ENCODE results near the gene MBD6.
A peak's percentile ranks its signal among the peaks of the same experiment; 100 is the strongest.
"Not testable (repeated sequence)": the region's sequence is repeated elsewhere in the genome, so short reads cannot be mapped to it uniquely, and the experiment has no call there.

MBD6 gene

DNA sequence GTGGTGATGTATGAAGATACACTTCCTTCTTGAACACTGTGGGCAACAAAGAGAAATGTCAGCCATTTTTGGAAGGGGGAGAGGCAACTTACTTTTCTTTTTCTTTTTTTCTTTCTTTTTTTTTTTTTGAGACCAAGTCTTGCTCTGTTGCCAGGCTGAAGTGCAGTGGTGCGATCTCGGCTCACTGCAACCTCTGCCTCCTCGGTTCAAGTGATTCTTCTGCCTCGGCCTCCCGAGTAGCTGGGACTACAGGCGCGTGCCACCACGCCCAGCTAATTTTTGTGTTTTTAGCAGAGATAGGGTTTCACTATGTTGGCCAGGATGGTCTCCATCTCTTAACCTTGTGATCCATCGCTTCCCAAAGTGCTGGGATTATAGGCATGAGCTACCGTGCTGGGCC is 4.9 kb upstream of the MBD6 start:
- Mint-ChIP-seq H3K4me1 (ENCODE audit: low read depth) (peaks cover 43% of the 10 kb centered on the region), H3K36me3 (ENCODE audit: low read depth) (peaks cover 72% of the 10 kb centered on the region), H3K4me3 (peak overlapping the region; percentile 85), H3K27ac (peak overlapping the region; percentile 72)
- H3K9me3 Mint-ChIP-seq, H3K27me3 Mint-ChIP-seq: not testable (repeated sequence)

DNA sequence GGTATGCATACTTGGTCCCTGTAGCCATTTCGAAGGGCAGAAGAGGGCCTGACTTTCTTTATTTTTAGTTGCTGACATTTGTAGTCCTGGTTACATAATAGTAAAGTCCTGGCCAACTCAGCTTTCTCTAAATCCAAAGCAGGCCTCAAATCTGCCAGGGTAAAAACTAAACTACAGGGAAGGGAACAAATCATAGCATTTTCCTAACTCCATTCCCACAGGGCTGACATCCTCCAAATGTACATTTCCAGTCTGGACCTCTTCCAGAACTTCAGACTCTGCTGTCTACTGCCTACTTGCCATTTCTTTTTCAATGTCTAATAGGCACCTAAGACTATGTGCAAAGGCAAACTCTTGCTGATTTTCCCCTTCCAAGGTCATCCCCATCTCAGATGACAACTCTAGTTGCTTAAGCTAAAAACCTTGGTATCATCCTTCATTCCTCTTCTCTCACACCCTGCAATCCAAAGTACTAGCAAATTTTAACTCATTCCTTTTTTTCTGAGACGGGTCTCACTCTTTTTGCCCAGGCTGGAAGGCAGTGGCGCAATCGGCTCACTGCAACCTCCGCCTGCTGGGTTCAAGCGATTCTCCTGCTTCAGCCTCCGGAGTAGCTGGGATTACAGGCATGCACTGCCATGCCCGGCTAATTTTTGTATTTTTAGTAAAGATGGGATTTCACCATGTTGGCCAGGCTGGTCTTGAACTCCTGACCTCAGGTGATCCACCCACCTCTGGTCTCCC is 4.3 kb upstream of the MBD6 start:
- Mint-ChIP-seq H3K36me3 (ENCODE audit: low read depth) (peaks cover 65% of the 10 kb centered on the region), H3K27ac (peak overlapping the region; percentile 99), H3K4me1 (ENCODE audit: low read depth) (peaks cover 46% of the 10 kb centered on the region), H3K27me3 (no peaks in the 10 kb centered on the region), H3K9me3 (no peaks in the 10 kb centered on the region), H3K4me3 (peak overlapping the region; percentile 85)

DNA sequence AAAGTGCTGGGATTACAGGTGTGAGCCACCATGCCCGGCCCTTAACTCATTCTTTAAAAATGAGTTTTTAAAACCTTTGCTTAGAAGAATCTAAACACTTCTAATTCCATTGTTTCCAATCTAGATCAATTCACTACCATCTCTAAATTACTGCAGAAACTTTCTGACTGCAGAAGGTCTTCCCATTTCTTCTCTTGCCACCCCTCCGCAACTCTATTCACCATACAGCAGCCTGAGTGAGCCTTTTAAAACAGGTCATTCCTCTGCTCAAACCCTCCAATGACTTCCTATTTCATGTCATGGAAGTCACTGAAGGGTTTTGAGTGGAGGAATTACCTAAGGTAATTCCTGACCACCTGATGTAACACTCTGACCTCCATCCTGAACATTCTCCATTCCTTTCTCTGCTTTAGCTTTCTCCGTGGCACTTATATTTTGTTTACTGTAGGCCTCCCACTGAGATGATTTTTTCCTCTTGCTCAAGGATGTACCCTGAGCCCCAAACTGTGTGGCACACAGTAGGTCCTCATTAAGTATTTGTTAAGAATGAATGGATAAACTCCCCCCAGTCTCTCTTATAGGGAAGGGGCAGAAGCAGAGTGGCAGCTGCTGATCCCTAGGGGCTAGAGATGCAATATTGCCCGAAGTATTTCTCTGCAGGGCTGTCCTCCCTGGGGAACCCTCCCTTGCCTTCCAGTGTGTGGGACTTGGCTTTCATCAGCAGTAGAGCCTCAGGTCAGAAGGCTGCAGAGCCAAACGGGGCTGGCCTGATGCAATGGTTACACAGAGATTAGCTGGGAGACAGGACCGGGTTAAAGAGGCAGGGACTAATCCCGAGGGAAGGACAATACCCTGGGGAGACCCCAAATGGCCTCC is 3.5 kb upstream of the MBD6 start:
- Mint-ChIP-seq H3K36me3 (ENCODE audit: low read depth) (peaks cover 61% of the 10 kb centered on the region), H3K27ac (peak overlapping the region; percentile 99), H3K4me1 (ENCODE audit: low read depth) (peaks cover 54% of the 10 kb centered on the region), H3K27me3 (no peaks in the 10 kb centered on the region), H3K9me3 (no peaks in the 10 kb centered on the region), H3K4me3 (peak overlapping the region; percentile 85)

DNA sequence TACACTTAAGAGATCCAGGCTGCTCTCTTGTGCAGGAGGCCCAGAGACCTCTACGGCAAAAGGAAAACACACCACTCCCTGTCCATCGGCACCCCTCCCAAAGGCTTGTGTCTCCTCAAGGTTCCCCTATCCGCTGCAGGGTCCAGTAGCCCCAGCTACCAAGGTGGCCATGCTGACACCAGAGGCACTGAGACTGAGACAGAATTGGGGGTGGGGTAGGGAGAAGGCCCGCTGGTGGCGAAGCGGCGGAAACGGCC is 2.9 kb upstream of the MBD6 start:
- H3K27ac Mint-ChIP-seq, result peak overlapping the region; percentile 99
- peaks cover 59% of the 10 kb centered on the region for H3K4me1 Mint-ChIP-seq (ENCODE audit: low read depth)
- peaks cover 55% of the 10 kb centered on the region for H3K36me3 Mint-ChIP-seq (ENCODE audit: low read depth)
- no peaks in the 10 kb centered on the region for H3K27me3 Mint-ChIP-seq
- H3K4me3 Mint-ChIP-seq, result peak overlapping the region; percentile 85
- no peaks in the 10 kb centered on the region for H3K9me3 Mint-ChIP-seq

DNA sequence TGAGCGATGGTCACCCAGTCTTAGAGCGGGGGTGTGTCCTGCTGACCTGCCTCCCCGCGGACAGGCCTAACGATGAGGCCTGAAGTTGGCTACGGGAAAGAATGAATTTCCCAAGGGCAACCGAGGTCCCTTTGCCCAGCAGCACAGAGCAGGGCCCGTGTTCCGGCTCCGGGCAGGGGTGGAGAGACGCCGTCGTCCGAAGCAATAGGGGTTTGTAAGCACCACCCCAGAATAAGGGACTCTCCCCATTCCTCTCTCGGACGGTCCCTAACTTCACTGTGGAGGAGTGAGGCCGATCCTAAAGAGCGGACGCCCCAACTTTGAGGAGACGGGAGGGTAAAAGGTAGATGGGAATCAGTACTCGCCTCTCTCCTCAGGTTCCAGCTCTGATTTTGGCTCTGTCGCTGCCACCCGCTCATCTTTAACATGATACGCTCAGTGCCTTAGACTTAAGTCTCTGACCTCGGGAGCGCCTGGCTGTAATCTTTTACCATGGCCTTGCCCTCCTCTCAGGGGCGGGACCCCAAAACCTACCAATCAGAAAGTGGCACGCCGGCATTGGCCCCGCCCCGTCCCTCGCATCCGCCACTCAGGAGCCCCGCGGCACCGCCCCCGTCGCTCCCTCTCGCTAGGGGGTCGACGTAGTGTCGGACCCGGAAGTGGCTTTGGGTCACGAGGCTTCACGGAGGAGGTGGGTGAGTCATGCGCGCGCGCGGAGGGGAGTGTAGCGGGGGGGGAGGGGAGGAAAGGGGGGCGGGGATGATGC is 2.4 kb upstream of the MBD6 start, which contains the start of gene DDIT3:
DDIT3 (minus strand) TSS at position 462 of the 766 bp plus-strand sequence. CDS start 3,108 bp downstream, outside the sequence.
- Mint-ChIP-seq H3K27me3 (no peaks in the 10 kb centered on the region), H3K4me3 (peak within 1 kb of the TSS; percentile 87), H3K36me3 (ENCODE audit: low read depth) (peaks cover 50% of the 10 kb centered on the region), H3K9me3 (no peaks in the 10 kb centered on the region), H3K27ac (peak within 1 kb of the TSS; percentile 99), H3K4me1 (ENCODE audit: low read depth) (peaks cover 63% of the 10 kb centered on the region)

DNA sequence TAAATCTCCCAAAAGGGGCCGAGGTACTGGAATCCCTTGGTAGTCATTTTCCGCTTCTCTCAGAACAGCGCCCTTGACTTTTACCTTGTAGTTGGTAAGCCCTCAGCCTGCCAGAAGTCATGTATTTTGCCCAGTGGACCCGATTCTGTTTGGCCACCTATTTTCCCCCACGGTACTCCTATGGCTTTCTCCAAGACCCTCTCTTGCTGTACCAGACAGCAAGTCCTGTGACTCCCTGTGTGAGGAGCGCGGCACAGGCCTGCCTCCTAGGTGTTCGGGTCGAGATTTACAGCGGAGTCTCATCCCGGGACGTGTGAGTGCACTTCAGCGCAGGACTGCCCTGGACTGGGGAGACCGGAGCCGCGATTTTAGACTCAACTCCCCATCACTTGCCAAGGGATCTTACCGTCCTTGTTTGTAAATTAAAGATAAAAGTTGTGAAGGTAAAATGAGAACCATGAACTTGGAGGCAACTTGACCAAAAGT is 1.1 kb upstream of the MBD6 start:
- Mint-ChIP-seq H3K27me3 (no peaks in the 10 kb centered on the region), H3K4me3 (peak overlapping the region; percentile 87), H3K27ac (peak overlapping the region; percentile 99), H3K36me3 (ENCODE audit: low read depth) (peaks cover 37% of the 10 kb centered on the region), H3K4me1 (ENCODE audit: low read depth) (peaks cover 66% of the 10 kb centered on the region), H3K9me3 (no peaks in the 10 kb centered on the region)

DNA sequence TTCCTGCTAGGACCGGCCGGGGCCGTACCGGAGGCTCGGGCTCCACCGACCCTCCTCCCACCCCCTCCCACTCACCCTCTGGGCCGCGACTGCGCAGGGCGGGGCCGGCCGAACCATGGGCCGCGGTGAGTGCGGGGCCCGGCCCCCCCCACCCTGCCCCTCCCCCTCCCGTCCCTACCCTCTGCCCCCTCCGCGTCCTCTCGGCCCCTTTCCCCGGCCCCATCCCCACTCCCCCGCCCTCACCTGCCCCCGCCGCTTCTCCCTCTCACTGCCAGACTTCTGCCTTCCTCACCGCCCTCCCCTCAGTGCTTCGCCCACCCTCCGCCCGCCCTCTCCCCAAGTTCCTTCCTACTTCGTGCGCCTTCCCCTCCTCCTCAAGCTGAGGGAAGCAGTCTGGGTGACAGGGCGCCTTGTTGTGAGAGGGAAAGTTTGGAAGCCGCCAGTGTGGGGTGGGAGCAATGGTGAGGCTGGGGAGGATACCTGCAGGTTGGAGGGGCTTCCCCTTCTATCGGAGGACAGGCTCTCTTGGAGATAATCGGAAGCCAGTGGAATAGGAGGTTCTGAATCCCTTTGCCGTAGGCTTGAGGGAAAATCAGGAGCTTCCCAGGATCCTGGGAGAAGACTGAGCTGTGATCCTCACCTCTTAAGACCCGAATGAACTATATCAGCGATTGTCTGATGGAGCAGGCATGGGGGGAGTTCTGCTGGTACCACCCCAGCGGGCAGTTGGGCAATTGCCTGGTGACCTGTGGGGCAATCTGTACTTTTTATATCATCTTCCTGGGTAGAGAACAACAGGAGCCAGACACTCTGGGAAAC is 472 bp downstream of the MBD6 start:
- peak overlapping the region; percentile 91 for H3K27ac Mint-ChIP-seq
- peaks cover 27% of the 10 kb centered on the region for H3K36me3 Mint-ChIP-seq (ENCODE audit: low read depth)
- peaks cover 52% of the 10 kb centered on the region for H3K4me1 Mint-ChIP-seq (ENCODE audit: low read depth)
- H3K9me3 Mint-ChIP-seq, result no peaks in the 10 kb centered on the region
- H3K4me3 Mint-ChIP-seq, result peak overlapping the region; percentile 94
- no peaks in the 10 kb centered on the region for H3K27me3 Mint-ChIP-seq

DNA sequence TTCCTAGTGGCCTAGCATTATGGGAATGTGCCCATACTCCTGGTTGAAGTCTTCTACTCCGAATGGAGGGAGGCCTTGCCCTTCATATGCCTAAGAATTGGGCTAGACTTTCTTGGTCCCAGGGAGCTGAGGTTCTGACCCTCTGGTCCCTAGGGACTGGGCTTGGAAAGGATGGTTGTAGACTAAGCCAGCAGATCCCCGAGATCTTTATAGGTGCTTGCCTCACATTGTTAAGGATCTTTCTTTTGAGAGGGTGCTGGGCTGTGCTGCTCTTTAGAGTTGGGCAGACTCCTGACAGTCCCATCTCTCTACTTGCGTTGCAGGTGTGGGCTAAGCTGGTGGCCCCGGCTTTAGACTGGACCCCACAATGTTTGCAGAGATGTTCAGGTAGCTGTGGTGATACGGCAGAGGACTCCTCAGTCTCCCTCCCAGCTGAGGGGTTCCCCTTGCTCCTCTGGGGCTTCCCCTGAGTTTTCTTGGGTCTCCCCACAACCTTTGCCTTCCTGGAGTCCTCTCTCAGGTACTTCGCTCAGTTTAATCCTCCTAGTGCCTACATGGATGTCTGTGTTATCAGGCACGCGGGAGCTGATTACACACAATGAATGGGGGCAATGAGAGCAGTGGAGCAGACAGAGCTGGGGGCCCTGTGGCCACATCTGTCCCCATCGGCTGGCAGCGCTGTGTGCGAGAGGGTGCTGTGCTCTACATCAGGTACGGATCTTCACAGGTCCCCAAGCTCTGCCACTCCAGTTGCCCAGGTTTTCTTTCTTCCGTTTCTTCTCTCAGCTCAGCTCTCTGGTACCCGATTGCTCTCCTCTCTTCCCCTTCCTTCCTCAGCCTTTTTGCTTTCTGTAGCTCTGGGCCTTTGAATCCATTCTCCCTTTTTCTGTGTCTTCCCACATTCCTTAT is 1.3 kb downstream of the MBD6 start:
- H3K27ac Mint-ChIP-seq, result peak overlapping the region; percentile 91
- H3K4me3 Mint-ChIP-seq, result peak overlapping the region; percentile 94
- H3K27me3 Mint-ChIP-seq, result no peaks in the 10 kb centered on the region
- peaks cover 25% of the 10 kb centered on the region for H3K36me3 Mint-ChIP-seq (ENCODE audit: low read depth)
- H3K4me1 Mint-ChIP-seq (ENCODE audit: low read depth), result peaks cover 44% of the 10 kb centered on the region
- no peaks in the 10 kb centered on the region for H3K9me3 Mint-ChIP-seq

DNA sequence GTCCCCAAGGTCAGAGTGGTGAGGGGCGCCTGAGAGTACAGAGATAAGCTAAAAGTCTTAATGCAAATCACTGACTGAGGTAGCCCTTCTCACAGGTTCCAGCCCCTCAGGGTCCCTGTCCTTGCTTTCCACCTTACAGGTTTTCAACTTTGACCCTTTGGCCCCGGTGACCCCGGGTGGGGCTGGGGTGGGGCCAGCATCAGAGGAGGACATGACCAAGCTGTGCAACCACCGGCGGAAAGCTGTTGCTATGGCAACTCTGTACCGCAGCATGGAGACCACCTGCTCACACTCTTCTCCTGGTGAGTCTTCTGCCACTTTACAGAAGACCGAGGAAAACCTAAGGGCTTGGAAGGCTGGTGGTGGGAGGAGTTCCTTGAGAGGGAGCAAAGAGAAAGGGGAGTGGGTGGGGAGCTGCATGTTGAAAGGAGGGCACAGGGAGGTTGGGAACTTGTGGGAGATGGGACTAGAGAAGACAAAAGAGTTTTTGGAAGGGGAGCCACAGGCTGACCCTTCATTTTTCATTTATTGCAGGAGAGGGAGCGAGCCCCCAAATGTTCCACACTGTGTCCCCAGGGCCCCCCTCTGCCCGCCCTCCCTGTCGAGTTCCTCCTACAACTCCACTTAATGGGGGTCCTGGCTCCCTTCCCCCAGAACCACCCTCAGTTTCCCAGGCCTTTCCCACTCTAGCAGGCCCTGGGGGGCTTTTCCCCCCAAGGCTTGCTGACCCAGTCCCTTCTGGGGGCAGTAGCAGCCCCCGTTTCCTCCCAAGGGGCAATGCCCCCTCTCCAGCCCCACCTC is 2.4 kb downstream of the MBD6 start:
- H3K27me3 Mint-ChIP-seq, result no peaks in the 10 kb centered on the region
- H3K36me3 Mint-ChIP-seq (ENCODE audit: low read depth), result peaks cover 25% of the 10 kb centered on the region
- no peak overlapping the region for H3K4me3 Mint-ChIP-seq
- no peaks in the 10 kb centered on the region for H3K9me3 Mint-ChIP-seq
- H3K4me1 Mint-ChIP-seq (ENCODE audit: low read depth), result peaks cover 39% of the 10 kb centered on the region
- H3K27ac Mint-ChIP-seq, result no peak overlapping the region

DNA sequence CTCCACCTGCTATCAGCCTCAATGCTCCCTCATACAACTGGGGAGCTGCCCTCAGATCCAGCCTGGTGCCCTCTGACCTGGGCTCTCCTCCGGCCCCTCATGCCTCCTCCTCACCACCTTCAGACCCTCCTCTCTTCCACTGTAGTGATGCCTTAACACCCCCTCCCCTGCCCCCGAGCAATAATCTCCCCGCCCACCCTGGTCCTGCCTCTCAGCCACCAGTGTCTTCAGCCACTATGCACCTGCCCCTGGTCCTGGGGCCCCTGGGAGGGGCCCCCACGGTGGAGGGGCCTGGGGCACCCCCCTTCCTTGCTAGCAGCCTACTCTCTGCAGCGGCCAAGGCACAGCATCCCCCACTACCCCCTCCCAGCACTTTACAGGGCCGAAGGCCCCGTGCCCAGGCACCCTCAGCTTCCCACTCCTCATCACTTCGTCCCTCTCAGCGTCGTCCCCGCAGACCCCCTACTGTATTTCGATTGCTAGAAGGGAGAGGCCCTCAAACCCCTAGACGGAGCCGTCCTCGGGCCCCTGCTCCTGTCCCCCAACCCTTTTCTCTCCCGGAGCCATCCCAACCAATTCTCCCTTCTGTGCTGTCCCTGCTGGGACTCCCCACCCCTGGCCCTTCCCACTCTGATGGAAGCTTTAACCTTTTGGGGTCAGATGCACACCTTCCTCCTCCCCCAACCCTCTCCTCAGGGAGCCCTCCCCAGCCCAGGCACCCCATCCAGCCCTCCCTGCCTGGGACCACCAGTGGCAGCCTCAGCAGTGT is 3.2 kb downstream of the MBD6 start:
- no peak overlapping the region for H3K27ac Mint-ChIP-seq
- no peaks in the 10 kb centered on the region for H3K27me3 Mint-ChIP-seq
- peaks cover 38% of the 10 kb centered on the region for H3K4me1 Mint-ChIP-seq (ENCODE audit: low read depth)
- no peaks in the 10 kb centered on the region for H3K9me3 Mint-ChIP-seq
- H3K36me3 Mint-ChIP-seq (ENCODE audit: low read depth), result peaks cover 27% of the 10 kb centered on the region
- H3K4me3 Mint-ChIP-seq, result no peak overlapping the region

DNA sequence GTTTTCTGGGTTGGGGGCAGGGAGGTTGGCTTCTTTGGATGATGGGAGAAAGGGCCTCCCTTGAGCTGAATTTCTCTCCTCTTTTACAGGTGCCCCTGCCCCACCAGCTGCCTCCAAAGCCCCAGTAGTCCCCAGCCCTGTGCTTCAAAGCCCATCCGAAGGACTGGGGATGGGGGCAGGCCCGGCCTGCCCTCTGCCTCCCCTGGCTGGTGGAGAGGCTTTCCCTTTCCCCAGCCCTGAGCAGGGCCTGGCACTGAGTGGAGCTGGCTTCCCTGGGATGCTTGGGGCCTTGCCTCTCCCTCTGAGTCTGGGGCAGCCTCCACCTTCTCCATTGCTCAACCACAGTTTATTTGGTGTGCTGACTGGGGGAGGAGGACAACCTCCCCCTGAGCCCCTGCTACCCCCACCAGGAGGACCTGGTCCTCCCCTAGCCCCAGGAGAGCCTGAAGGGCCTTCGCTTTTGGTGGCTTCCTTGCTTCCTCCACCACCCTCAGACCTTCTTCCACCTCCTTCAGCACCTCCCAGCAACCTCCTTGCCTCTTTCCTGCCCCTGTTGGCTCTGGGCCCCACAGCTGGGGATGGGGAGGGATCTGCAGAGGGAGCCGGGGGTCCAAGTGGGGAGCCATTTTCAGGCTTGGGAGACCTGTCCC is 4.0 kb downstream of the MBD6 start:
- peaks cover 35% of the 10 kb centered on the region for H3K36me3 Mint-ChIP-seq (ENCODE audit: low read depth)
- peak overlapping the region; percentile 40 for H3K27ac Mint-ChIP-seq
- no peaks in the 10 kb centered on the region for H3K27me3 Mint-ChIP-seq
- no peak overlapping the region for H3K4me3 Mint-ChIP-seq
- H3K9me3 Mint-ChIP-seq, result no peaks in the 10 kb centered on the region
- H3K4me1 Mint-ChIP-seq (ENCODE audit: low read depth), result peaks cover 30% of the 10 kb centered on the region

DNA sequence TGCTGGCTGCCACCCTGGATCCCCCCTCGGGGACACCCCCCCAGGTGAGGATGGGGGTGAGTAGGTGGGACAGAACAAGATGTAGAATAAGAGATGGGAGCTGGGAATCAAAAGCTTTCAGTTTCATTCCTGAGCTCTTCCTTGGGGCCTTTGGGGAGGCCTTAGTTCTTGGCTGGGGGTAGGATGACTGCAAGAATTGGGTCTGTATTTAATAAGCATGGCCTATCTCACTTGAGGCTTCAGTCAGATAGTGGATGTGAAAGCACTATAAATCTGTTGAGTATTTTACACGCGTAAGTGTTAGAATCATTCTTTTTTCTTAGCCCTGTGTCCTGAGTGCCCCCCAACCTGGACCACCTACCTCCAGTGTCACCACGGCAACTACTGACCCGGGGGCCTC is 4.6 kb downstream of the MBD6 start:
- Mint-ChIP-seq H3K27ac (no peak overlapping the region), H3K4me3 (no peak overlapping the region), H3K27me3 (no peaks in the 10 kb centered on the region), H3K36me3 (ENCODE audit: low read depth) (peaks cover 40% of the 10 kb centered on the region), H3K9me3 (no peaks in the 10 kb centered on the region), H3K4me1 (ENCODE audit: low read depth) (peaks cover 24% of the 10 kb centered on the region)

All from stimulated activated naive CD8-positive, alpha-beta T cell treated with anti-CD3 and anti-CD28 coated beads, Interleukin-15, Interleukin-2, amounts not matched to agents 100 ng/mL and 50 ng/mL, for 24 hours (primary cell).